GM21825 (cell line): Measurements from ENCODE around the gene HNRNPM.
"Not testable (repeated sequence)": the region's sequence is repeated elsewhere in the genome, so short reads cannot be mapped to it uniquely, and the experiment has no call there.

Source experiments
- ATAC-seq: cut with Tn5 transposase; IDR thresholded peaks from one replicate; pipeline ENCODE4 v1.9.1; 2021; ENCODE audit warnings: mild to moderate bottlenecking, moderate library complexity; ENCODE audit not compliant: unreplicated experiment

HNRNPM gene, protein sequence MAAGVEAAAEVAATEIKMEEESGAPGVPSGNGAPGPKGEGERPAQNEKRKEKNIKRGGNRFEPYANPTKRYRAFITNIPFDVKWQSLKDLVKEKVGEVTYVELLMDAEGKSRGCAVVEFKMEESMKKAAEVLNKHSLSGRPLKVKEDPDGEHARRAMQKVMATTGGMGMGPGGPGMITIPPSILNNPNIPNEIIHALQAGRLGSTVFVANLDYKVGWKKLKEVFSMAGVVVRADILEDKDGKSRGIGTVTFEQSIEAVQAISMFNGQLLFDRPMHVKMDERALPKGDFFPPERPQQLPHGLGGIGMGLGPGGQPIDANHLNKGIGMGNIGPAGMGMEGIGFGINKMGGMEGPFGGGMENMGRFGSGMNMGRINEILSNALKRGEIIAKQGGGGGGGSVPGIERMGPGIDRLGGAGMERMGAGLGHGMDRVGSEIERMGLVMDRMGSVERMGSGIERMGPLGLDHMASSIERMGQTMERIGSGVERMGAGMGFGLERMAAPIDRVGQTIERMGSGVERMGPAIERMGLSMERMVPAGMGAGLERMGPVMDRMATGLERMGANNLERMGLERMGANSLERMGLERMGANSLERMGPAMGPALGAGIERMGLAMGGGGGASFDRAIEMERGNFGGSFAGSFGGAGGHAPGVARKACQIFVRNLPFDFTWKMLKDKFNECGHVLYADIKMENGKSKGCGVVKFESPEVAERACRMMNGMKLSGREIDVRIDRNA

DNA sequence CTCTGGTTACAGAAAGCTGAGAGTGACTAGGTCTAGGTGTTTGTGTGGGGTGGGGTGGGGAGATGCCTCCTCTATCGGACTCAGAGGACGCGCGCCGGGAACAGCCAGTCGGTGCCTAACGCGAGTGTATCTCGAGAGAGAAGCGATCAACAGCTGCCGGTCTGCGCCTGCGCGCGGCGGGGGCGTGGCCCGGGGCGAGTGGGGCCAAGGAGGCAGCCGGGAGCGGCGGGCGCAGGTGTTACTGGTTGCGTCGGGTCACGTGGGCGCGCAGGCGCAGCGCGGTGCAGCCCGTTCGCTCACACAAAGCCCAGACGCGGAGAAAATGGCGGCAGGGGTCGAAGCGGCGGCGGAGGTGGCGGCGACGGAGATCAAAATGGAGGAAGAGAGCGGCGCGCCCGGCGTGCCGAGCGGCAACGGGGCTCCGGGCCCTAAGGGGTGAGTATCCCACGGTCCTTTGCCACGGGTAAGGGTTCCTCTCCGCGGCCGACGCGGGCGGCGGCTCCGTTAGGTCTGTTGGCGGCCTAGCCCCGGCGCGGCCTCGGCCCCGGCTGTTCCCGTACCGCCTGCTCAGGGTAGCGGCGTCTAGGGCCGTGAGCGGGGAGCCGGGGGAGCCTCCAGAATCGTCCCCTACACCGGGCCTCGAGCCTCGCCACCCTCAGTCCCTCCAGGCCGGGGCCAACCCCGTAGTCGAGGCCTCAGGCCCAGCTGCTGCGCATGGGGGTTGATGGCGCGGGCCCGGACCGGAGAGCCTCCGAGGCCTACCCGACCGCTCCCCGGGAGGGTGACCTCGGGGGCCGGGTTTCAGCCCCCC is at the start of gene HNRNPM:
Gene HNRNPM (plus strand): TSS at position 299 of the 811 bp plus-strand sequence. CDS start 24 bp downstream, at position 323.
- ATAC-seq: peak; percentile 74

DNA sequence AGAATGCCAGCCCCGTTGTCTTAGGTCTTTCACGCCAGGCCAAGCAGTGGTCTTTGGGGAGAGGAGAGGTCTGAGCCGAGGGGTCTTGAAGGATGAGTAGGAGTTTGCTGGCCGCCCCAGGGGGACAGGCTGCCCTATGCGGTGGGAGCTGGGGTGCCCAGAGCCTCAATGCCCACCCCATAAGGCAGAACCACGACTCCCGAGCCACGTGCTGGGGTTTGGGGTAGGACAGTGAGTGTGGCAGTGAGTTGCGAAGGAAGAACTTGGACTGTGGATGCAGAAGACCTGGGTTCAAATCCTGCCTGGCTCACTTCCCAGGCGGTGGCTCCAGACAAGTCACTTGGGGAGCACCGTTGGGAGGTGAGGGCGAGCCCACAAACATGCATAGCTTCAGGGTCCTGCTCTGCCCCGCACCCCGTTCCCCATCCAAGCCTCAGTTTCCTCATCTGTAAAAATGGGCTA is 49.1 kb upstream of the HNRNPM start:
- ATAC-seq: no peak

DNA sequence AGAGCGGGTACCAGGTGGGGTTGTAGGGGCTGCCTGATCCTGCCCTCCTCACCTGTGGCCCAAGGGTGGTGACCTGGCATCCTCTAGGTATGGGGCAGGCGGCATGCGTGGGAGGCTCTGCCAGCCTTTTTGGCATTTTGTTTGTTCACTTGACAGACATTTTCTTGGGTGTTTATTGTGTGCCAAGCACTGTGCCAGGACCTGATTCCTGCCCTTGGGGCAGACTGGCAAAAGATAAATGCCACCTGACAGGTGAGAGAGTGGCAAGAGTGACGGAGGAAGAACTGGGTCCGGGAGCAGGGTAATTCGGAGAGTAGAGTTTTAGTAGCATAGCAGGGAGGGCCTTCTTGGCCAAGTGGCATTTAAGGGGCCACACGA is 48.6 kb upstream of the HNRNPM start:
- ATAC-seq: no peak

DNA sequence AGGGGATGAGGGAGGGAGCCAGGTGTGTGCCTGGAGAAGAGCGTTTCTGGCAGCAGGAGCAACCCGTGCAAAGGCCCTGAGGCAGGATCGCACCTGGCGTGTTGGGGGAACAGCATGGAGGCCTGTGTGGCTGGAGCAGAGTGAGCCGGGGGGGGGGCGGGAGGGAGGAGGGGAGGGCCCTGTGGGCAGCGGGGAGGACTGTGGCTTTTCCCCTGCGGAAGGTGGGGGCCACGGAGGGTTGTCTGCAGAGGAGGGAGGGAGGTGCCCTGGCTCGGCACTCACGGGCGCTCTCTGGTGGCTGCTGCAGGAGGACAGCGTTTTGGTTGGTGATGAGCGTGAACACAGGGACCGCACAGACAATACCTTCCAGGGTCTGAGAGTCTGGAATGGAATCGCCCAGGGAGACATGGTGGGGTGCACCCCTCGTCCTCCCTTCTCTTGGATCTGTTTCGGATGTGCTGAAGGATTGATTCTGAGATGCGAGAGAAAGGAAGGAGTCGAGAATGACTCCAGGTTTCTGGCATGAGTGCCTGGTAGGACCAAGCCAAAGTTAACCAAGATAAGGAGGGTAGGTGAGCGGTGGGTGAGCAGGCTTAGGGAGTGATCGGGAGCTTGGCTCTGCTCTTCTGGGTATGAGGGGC is 48.1 kb upstream of the HNRNPM start:
- ATAC-seq: no peak

DNA sequence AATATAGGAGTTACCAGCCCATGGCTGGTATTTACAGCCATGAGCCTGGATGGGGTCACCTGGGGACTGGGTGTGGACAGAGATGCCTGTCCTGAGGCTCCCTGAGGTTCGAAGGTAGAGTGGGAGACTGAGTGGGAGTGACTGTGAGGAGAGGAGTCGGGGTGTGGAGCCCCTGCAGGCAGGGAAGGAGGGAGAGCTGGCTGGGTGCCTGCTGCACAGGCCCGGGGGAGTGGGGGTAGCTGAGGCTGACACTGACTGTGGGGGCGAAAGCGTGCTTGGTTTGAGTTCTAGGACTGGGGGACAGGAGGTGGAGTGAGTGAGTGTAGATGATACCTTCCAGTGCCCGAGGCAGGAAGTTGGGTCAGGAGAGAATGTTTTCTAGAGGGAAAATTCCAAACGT is 47.5 kb upstream of the HNRNPM start:
- ATAC-seq: no peak

DNA sequence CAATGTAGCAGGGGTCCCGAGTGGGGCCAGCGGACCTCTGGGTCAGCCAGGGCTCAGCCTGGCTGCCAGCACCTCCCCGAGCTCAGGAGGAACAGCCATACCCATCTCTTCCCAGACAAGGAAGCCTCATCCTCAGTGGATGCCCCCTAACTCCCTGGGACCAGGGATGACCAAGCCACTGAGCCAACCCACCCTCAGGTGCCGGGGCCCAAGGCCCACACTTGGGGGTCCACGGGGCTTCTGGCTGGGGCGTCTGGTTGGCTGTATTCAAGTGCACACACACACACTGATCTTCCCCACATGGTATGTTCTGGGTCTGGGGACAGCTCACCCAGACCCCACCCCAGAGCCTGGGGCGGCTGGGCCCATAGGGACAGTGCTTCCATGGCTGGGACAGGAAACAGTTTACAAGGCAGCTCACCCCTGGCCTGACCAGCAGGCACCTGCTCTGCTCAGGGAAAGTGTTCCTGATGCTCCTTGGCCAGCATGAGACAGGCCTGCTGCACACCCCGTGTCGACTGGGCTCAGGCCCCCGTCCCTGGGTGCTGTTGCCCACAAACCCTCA is 46.9 kb upstream of the HNRNPM start:
- ATAC-seq: no peak

DNA sequence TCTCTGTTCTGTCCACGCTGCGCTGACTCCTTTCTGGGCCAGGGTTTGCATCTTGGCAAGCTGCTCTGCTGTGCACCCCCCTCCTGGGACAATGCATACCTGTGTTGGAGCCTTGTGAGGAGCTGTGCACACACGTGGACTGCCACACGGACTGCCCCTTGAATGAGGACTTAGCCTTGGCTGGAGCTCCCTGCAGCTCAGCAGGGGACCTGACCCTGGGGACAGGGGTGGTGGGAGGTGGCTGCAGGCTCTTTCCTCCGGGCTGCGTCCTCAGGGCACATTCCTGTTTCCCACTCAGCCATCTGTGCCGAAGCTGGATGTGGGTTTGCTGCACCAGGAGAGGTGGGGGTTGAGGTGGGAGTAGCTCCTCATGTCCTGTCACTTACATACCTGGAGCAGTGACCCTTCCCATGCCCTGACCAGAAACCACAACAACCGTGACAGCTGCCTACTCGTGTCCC is 46.4 kb upstream of the HNRNPM start:
- no peak for ATAC-seq

DNA sequence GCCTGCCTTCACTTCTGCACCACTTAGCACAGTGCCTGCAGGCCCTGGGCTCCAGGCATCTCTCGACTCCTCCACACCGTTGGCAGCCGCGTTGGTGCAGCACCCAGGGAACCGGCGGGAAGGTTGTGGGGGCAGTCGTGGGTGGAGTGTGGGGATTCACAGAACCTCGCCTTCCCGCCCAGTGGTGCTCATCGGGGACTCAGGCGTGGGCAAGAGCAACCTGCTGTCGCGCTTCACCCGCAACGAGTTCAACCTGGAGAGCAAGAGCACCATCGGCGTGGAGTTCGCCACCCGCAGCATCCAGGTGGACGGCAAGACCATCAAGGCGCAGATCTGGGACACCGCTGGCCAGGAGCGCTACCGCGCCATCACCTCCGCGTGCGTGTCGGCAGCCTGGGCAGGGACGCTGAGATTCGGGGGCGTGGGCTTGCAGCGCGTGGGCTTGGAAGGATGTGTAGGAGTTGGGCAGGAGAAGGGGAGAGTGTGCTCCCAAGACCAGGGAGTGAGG is 45.0 kb upstream of the HNRNPM start:
- no peak for ATAC-seq

DNA sequence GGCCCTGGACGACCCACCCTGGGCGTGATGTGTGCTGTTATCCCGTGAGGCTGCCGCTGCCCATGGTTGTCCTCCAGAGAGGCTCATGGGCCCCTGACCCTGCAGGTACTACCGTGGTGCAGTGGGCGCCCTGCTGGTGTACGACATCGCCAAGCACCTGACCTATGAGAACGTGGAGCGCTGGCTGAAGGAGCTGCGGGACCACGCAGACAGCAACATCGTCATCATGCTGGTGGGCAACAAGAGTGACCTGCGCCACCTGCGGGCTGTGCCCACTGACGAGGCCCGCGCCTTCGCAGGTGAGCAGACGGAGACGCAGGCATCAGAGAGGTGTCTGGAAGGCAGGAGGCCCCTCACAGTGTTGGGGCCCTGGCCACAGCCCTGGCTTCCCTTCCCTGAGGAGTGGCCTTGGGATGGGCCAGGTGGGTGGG is 42.8 kb upstream of the HNRNPM start:
- no peak for ATAC-seq

DNA sequence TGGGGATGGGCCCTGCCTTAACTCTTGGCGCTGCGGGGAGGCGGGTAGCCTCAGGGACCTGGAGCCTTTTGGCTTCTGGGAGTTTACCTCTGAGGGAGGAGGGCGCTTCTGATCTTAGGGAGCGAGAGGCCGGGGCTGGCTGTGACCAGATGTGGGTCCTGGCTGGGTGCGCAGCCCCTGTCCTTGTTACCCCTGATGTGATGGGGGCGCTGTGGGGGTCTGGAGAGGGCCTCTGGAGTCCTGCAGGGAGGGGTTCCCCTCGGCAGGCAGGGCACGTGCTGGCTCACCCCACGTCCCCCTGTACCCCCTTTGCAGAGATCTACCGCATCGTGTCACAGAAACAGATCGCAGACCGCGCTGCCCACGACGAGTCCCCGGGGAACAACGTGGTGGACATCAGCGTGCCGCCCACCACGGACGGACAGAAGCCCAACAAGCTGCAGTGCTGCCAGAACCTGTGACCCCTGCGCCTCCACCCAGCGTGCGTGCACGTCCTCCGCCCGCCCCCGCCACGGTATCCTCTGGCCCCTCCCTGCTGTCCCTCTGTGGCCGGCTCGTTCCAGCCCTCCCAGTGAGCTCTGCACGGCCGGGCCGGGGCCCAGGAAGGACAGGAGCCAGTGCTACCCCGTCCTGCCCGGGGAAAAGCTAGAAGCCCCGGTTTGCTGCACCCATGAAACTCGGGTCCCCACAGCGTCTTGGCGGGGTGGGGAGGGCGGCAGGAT is 41.5 kb upstream of the HNRNPM start:
- ATAC-seq: no peak

DNA sequence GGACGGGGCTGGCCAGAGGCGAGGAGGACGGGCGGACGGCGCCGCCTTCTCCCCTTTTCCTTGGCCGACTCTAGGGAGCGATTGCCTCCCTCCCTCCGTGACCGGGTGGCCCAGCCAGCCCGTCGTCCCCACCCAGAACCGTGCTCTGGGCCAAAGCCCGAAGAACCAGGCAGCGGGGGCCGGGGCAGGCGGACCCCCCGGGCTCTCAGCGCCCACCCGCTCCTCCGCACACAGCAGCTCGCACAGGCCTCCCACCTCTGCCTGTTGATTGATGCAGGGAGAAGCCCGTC is 41.0 kb upstream of the HNRNPM start:
- no peak for ATAC-seq

DNA sequence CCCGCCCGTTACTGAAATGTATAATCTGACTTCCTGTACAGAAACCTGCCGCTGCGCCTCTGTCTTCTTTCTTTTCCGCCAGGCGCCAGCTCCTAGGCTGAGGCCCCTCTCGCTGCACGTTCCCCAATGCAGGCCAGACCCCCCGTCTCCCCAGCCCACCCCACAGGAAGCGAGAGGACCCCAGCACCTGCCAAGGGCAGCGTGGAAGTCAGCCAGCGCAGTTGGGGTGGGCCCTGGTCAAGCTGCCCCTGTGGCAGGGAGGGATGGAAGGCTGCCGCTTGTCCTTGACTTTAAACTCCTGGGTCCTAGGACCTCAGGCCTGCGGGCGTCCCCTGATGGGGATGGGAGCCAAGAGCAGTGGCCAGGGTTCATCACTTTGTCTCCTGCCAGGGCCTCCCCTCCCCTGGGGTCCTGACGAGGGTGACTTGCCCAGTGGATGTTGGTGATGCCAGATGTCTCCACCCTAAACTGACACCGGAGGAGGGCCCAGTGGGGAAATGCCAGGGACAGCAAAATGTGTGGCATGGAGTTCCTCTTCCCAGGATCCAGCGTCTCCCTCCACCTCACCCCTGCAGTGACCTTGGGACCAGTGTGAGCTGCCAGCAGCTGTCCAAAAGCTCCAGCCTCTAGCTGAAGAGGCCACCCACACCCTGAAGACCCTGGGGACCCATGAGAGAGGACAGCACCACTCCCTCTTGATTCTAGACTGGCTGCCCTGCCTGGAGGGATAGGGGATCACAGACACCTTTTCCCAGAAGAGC is 40.2 kb upstream of the HNRNPM start:
- ATAC-seq: no peak

DNA sequence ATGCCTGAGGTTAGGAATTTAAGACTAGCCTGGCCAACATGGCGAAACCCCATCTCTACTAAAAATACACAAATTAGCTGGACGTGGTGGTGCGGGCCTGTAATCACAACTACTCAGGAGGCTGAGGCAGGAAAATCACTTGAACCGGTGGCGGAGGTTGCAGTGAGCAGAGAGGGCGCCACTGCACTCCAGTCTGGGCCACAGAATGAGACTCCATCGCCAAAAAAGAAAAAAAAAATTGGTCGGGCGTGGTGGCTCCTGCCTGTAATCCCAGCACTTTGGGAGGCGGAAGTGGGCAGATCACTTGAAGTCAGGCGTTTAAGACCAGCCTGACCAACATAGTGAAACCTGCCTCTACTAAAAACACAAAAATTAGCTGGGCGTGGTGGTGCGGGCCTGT is 34.1 kb upstream of the HNRNPM start:
- ATAC-seq: not testable (repeated sequence)

DNA sequence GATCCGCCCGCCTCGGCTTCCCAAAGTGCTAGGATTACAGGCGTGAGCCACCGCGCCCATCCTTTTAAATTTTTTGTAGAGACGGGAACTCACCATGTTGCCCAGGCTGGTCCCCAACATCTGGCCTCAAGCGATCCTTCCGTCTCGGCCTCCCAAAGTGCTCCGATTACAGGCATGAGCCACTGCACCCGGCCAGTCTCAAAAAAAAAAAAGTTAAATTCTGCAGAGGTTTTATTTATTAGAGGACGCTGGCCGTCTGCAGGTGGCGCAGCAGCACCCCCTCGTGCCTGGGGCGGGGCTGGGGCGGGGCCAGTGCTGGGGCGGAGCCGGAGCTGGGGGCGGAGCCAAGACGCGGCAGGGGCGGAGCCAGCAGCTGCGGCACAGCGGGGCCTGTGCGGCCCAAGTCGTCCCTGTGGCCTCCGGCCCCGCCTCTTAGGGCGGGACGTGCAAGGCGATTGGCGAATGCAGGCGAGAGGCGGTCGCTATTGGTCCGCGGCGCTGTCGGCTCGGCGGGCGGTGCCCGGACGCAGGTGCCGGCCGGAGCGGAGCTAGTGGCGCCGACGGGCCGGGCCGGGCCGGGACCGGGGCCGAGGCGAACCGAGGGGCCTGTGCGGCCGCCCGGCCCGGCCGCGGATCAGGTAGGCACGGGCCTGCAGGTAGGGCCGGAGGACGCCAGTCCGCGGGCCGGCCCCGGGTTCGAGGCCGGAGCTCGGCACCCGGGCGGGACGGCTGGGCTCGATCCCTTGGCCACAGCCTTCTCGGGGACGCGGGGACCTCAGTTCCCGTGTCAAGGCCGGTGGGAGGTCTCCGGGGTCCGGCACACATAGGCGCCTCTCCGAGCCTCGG is 31.8 kb upstream of the HNRNPM start, which contains the start of gene MARCHF2:
Gene MARCHF2 (plus strand): TSS at position 523 of the 846 bp plus-strand sequence. CDS start 8,536 bp downstream, outside the sequence.
- peak; percentile 97 for ATAC-seq

DNA sequence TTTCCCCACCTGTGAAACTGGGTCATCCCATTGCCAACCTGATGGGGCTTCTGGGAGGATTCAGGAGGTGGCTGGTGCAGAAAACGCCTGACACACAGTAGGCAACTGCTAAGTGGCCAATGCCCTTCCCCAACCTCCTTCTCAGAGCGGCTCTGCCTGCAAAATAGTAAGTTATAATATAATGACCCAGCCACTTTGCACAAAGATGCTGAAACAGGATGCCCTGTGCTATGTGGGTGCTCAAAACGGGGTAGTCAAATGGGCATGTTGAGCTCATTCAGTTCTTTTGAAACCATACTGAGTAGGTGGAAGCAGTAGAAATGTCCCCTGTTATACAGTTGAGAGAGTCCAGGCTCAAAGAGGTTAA is 31.2 kb upstream of the HNRNPM start:
- ATAC-seq: no peak

DNA sequence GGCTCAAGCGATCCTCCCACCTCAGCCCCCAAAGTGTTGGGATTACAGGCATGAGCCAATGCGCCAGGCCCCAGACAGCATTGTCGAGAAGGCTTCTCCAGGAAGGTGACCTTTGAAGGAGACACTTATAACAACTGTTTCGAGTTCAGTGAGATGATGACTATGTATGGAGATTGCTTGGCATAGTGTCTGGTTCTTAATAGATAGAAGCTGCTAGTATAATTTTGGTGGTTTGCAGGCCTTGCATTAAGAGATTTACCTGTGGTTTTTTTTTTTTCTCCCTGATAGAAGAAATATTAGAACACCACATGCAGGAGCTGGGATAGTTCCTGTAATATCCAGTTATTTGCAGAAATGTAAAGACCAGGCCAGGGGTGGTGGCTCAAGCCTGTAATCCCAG is 28.0 kb upstream of the HNRNPM start:
- no peak for ATAC-seq

DNA sequence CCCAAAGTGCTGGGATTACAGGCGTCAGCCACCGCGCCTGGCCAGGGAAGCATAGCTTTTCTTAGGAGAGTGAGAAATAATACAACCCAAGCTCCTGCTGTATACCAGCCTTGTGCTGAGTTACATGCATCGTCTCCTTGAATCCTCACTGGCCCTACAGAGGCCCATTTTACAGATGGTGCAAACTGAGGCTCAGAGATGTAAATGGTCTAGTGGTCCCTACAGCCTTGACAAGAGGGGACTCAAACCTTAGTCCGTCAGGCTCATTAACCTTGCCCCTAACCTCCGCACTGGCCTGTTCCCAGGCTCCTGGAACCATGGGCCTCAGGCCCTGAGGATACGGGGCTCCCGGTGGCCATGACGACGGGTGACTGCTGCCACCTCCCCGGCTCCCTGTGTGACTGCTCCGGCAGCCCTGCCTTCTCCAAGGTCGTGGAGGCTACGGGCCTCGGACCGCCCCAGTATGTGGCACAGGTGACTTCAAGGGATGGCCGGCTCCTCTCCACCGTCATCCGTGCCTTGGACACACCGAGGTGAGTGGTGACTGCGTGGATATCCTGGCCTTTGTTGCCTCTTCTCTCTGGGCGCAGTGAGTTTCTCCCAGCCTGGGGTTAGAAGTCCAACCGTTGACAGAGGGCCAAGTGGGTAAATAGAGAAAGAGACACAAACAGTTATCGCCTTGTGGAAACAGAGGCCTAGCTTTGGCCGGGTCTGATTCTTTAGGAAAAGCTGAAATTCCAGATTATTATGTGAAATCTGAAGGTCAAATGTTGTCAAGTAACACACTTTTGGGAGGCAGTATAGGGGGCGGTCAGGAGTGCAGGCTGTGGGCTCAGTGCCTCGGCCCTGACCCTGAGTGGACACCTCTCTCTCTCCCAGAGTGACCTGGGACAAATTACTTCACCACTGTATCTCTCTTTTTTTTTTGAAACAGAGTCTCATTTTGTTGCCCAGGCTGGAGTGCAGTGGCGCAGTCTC is 23.0 kb upstream of the HNRNPM start:
- no peak for ATAC-seq
